Subcutaneous abdominal adipose tissue (tissue), 5 donors: ENCODE data around the gene CTLA4.

Experiments
- H3K27ac ChIP-seq: one replicate; pipeline ENCODE4 v1.7.0; 2013; ENCODE audit warnings: low read depth, mild to moderate bottlenecking, inconsistent platforms, low read length, moderate library complexity
- H3K27me3 ChIP-seq, 5 donors: one replicate each; pipeline ENCODE4 v1.7.0; 2013; ENCODE audit warnings: low read length in 5 of 5, inconsistent platforms in 1 of 5; ENCODE audit not compliant: control insufficient read depth in 5 of 5, insufficient read depth in 4 of 5
- H3K36me3 ChIP-seq, 5 donors: one replicate each; pipeline ENCODE4 v1.7.0; 2013; ENCODE audit warnings: low read length in 5 of 5; ENCODE audit not compliant: control insufficient read depth in 5 of 5, insufficient read depth in 5 of 5
- H3K4me1 ChIP-seq, 5 donors: one replicate each; pipeline ENCODE4 v1.7.0; 2013; ENCODE audit warnings: low read length in 5 of 5, mild to moderate bottlenecking in 3 of 5, moderate library complexity in 1 of 5; ENCODE audit not compliant: control insufficient read depth in 5 of 5, insufficient read depth in 5 of 5
- H3K4me3 ChIP-seq, 5 donors: one replicate each; pipeline ENCODE4 v1.7.0; 2013; ENCODE audit warnings: low read length in 5 of 5, low read depth in 1 of 5
- H3K9ac ChIP-seq, 5 donors: one replicate each; pipeline ENCODE4 v1.7.0; 2013; ENCODE audit warnings: low read length in 5 of 5, mild to moderate bottlenecking in 4 of 5, moderate library complexity in 3 of 5
- H3K9me3 ChIP-seq, 5 donors: one replicate each; pipeline ENCODE4 v1.7.0; 2013; ENCODE audit warnings: low read length in 5 of 5; ENCODE audit not compliant: control insufficient read depth in 5 of 5
- donor health status: healthy.
- donor health status: healthy.
- donor health status: healthy.
- donor health status: healthy.
- donor health status: healthy.

The CTLA4 gene

GRCh38 chr2:203855274-203855673 is 12.3 kb upstream of the CTLA4 start:
- H3K9ac ChIP-seq = no peak overlapping the region

GRCh38 chr2:203857656-203858055 is 9.9 kb upstream of the CTLA4 start:
- H3K27ac ChIP-seq = no peak overlapping the region
- no peaks in the 10 kb centered on the region for H3K9me3 ChIP-seq
- no peak overlapping the region for H3K9ac ChIP-seq
- no peaks in the 10 kb centered on the region for H3K27me3 ChIP-seq
- no peaks in the 10 kb centered on the region for H3K36me3 ChIP-seq
- H3K4me3 ChIP-seq = no peak overlapping the region
- H3K4me1 ChIP-seq = peaks cover 0 to 2% (median 0%) of the 10 kb centered on the region in 5 donors

More at GRCh38 chr2:203855274-203855673, 12.3 kb upstream of the CTLA4 start:
- H3K9me3 ChIP-seq = no peaks in the 10 kb centered on the region
- no peaks in the 10 kb centered on the region for H3K27me3 ChIP-seq
- H3K36me3 ChIP-seq = no peaks in the 10 kb centered on the region
- no peak overlapping the region for H3K27ac ChIP-seq
- H3K4me1 ChIP-seq = peaks cover 0 to 5% (median 0%) of the 10 kb centered on the region in 5 donors
- H3K4me3 ChIP-seq = no peak overlapping the region

GRCh38 chr2:203858176-203858575 is 9.4 kb upstream of the CTLA4 start:
- Histone ChIP-seq H3K9ac (no peak overlapping the region), H3K27ac (no peak overlapping the region), H3K4me1 (no peaks in the 10 kb centered on the region), H3K4me3 (no peak overlapping the region), H3K9me3 (no peaks in the 10 kb centered on the region), H3K27me3 (no peaks in the 10 kb centered on the region), H3K36me3 (no peaks in the 10 kb centered on the region)

GRCh38 chr2:203859030-203859789 is 8.4 kb upstream of the CTLA4 start:
- Histone ChIP-seq H3K27ac (no peak overlapping the region), H3K9me3 (peaks cover 0 to 3% (median 0%) of the 10 kb centered on the region in 5 donors), H3K27me3 (no peaks in the 10 kb centered on the region), H3K4me3 (no peak overlapping the region), H3K4me1 (no peaks in the 10 kb centered on the region), H3K36me3 (no peaks in the 10 kb centered on the region), H3K9ac (no peak overlapping the region)

- Histone ChIP-seq H3K9ac (no peak overlapping the region), H3K4me1 (no peaks in the 10 kb centered on the region), H3K4me3 (no peak overlapping the region), H3K9me3 (peaks cover 0 to 8% (median 0%) of the 10 kb centered on the region in 5 donors), H3K27ac (no peak overlapping the region), H3K27me3 (no peaks in the 10 kb centered on the region), H3K36me3 (no peaks in the 10 kb centered on the region)
These were observed 6.4 kb upstream of the CTLA4 start for GRCh38 chr2:203861197-203861596.

GRCh38 chr2:203861607-203862006 is 6.0 kb upstream of the CTLA4 start:
- peaks cover 0 to 8% (median 0%) of the 10 kb centered on the region in 5 donors for H3K9me3 ChIP-seq
- H3K9ac ChIP-seq = no peak overlapping the region
- no peak overlapping the region for H3K4me3 ChIP-seq
- no peak overlapping the region for H3K27ac ChIP-seq
- no peaks in the 10 kb centered on the region for H3K4me1 ChIP-seq
- H3K27me3 ChIP-seq = no peaks in the 10 kb centered on the region
- no peaks in the 10 kb centered on the region for H3K36me3 ChIP-seq

GRCh38 chr2:203869223-203870042 is 1.9 kb downstream of the CTLA4 start:
- no peak overlapping the region for H3K4me3 ChIP-seq
- H3K9me3 ChIP-seq = peaks cover 0 to 4% (median 0%) of the 10 kb centered on the region in 5 donors
- no peak overlapping the region for H3K9ac ChIP-seq
- H3K27me3 ChIP-seq = no peaks in the 10 kb centered on the region
- no peak overlapping the region for H3K27ac ChIP-seq
- H3K4me1 ChIP-seq = peaks cover 0 to 6% (median 0%) of the 10 kb centered on the region in 5 donors
- H3K36me3 ChIP-seq = no peaks in the 10 kb centered on the region

- H3K27ac ChIP-seq = no peak overlapping the region
- peaks cover 0 to 6% (median 0%) of the 10 kb centered on the region in 5 donors for H3K4me1 ChIP-seq
- no peaks in the 10 kb centered on the region for H3K9me3 ChIP-seq
These were observed 2.9 kb downstream of the CTLA4 start for GRCh38 chr2:203870481-203870880.

GRCh38 chr2:203870941-203871340 is 3.4 kb downstream of the CTLA4 start:
- Histone ChIP-seq H3K27ac (no peak overlapping the region), H3K4me1 (peaks cover 0 to 6% (median 0%) of the 10 kb centered on the region in 5 donors), H3K4me3 (no peak overlapping the region), H3K27me3 (no peaks in the 10 kb centered on the region), H3K9me3 (no peaks in the 10 kb centered on the region), H3K36me3 (no peaks in the 10 kb centered on the region), H3K9ac (no peak overlapping the region)

More at GRCh38 chr2:203870481-203870880, 2.9 kb downstream of the CTLA4 start:
- Histone ChIP-seq H3K9ac (no peak overlapping the region), H3K36me3 (no peaks in the 10 kb centered on the region), H3K27me3 (no peaks in the 10 kb centered on the region), H3K4me3 (no peak overlapping the region)

- Histone ChIP-seq H3K4me3 (no peak overlapping the region), H3K9me3 (no peaks in the 10 kb centered on the region), H3K27ac (no peak overlapping the region), H3K27me3 (no peaks in the 10 kb centered on the region), H3K36me3 (no peaks in the 10 kb centered on the region), H3K9ac (no peak overlapping the region), H3K4me1 (peaks cover 0 to 6% (median 2%) of the 10 kb centered on the region in 5 donors)
These were observed 3.9 kb downstream of the CTLA4 start for GRCh38 chr2:203871371-203871983.
